ENCODE measurements around the gene BRD1.

The BRD1 gene

GRCh38 chr22:49749227-49749626, 78.4 kb downstream of the BRD1 start:
- DNase-seq, result no peak

- no peak for DNase-seq
These were observed 79.2 kb downstream of the BRD1 start for GRCh38 chr22:49748514-49748913.

- no peak for DNase-seq
These were observed 80.0 kb downstream of the BRD1 start for GRCh38 chr22:49747716-49748115.

- no peak for DNase-seq
These were observed 80.5 kb downstream of the BRD1 start for GRCh38 chr22:49747130-49747529.

- no peak for DNase-seq
These were observed 81.6 kb downstream of the BRD1 start for GRCh38 chr22:49746065-49746464.

GRCh38 chr22:49740242-49740641, 87.4 kb downstream of the BRD1 start:
- DNase-seq, result no peak

GRCh38 chr22:49739138-49739537, 88.5 kb downstream of the BRD1 start:
- no peak for DNase-seq

- DNase-seq, result no peak
These were observed 89.1 kb downstream of the BRD1 start for GRCh38 chr22:49738566-49738965.

GRCh38 chr22:49738006-49738405, 89.7 kb downstream of the BRD1 start:
- DNase-seq, result no peak

- DNase-seq, result no peak
These were observed 90.5 kb downstream of the BRD1 start for GRCh38 chr22:49737101-49737551.

- DNase-seq, result no peak
These were observed 91.1 kb downstream of the BRD1 start for GRCh38 chr22:49736538-49736937.

GRCh38 chr22:49735901-49736421, 91.7 kb downstream of the BRD1 start:
- no peak for DNase-seq

- DNase-seq, result no peak
These were observed 92.2 kb downstream of the BRD1 start for GRCh38 chr22:49735411-49735900.

GRCh38 chr22:49734882-49735281, 92.8 kb downstream of the BRD1 start:
- DNase-seq, result no peak

- DNase-seq, result no peak
These were observed 93.3 kb downstream of the BRD1 start for GRCh38 chr22:49734390-49734789.

GRCh38 chr22:49733631-49734030, 94.0 kb downstream of the BRD1 start:
- DNase-seq, result no peak

- DNase-seq, result no peak
These were observed 97.0 kb downstream of the BRD1 start for GRCh38 chr22:49730656-49731055.

GRCh38 chr22:49728570-49729271, 99.0 kb downstream of the BRD1 start:
- DNase-seq, result no peak

- no peak for DNase-seq
These were observed 99.6 kb downstream of the BRD1 start for GRCh38 chr22:49727881-49728569.

GRCh38 chr22:49727191-49727880, 100.3 kb downstream of the BRD1 start:
- no peak for DNase-seq

- no peak for DNase-seq
These were observed 101.0 kb downstream of the BRD1 start for GRCh38 chr22:49726701-49727101.

- no peak for DNase-seq
These were observed 101.5 kb downstream of the BRD1 start for GRCh38 chr22:49726022-49726681.

- DNase-seq, result no peak
These were observed 102.2 kb downstream of the BRD1 start for GRCh38 chr22:49725516-49725915.

Measured in NCI-H526 treated with DMSO at 0.1 percent for 48 hours (cell line).